Activated CD8-positive, alpha-beta memory T cell treated with anti-CD3 and anti-CD28 coated beads, Interleukin-2, amount 50 U/mL, for 48 hours (primary cell): ENCODE results near the gene U2AF2.
A peak's percentile ranks its signal among the peaks of the same experiment; 100 is the strongest.

Experiments used
- DNase-seq: peaks from one replicate; pipeline ENCODE4 v3.0.0-alpha.2; 2020

The U2AF2 gene

GRCh38 chr19:55644191-55644833 is 10.5 kb upstream of the U2AF2 start:
- DNase-seq = no peak

- DNase-seq = no peak
These were observed 9.9 kb upstream of the U2AF2 start for GRCh38 chr19:55644842-55645511.

GRCh38 chr19:55645512-55645881 is 9.3 kb upstream of the U2AF2 start:
- DNase-seq = no peak

- DNase-seq = no peak
These were observed 7.7 kb upstream of the U2AF2 start for GRCh38 chr19:55646889-55647731.

- peak; percentile 80 for DNase-seq
These were observed 6.9 kb upstream of the U2AF2 start, which contains the start of gene CCDC106 for GRCh38 chr19:55647732-55648584. CCDC106 (plus strand) TSS chr19:55648212; CDS start chr19:55649047, 835 bp downstream.

- DNase-seq = no peak
These were observed 6.1 kb upstream of the U2AF2 start for GRCh38 chr19:55648585-55649267.

- DNase-seq = no peak
These were observed 5.3 kb upstream of the U2AF2 start for GRCh38 chr19:55649268-55650125.

- DNase-seq = no peak
These were observed 4.7 kb upstream of the U2AF2 start for GRCh38 chr19:55650126-55650557.

- no peak for DNase-seq
These were observed 4.1 kb upstream of the U2AF2 start for GRCh38 chr19:55650602-55651230.

- DNase-seq = no peak
These were observed 3.6 kb upstream of the U2AF2 start for GRCh38 chr19:55651236-55651635.

GRCh38 chr19:55652311-55653128 is 2.3 kb upstream of the U2AF2 start:
- DNase-seq = no peak

GRCh38 chr19:55653651-55654322 is 1.0 kb upstream of the U2AF2 start:
- peak; percentile 98 for DNase-seq

GRCh38 chr19:55654323-55654867 is 440 bp upstream of the U2AF2 start:
- peak; percentile 97 for DNase-seq

GRCh38 chr19:55655648-55656040 is 809 bp downstream of the U2AF2 start:
- DNase-seq = no peak

GRCh38 chr19:55656552-55656951 is 1.7 kb downstream of the U2AF2 start:
- no peak for DNase-seq

- no peak for DNase-seq
These were observed 2.3 kb downstream of the U2AF2 start for GRCh38 chr19:55656988-55657747.

- no peak for DNase-seq
These were observed 4.1 kb downstream of the U2AF2 start for GRCh38 chr19:55658846-55659459.

GRCh38 chr19:55659822-55660221 is 5.0 kb downstream of the U2AF2 start:
- no peak for DNase-seq
